GM18867 (cell line): ENCODE measurements around the gene CLPX.
"Not testable (repeated sequence)": the region's sequence is repeated elsewhere in the genome, so short reads cannot be mapped to it uniquely, and the experiment has no call there.

Source experiments
- ATAC-seq: cut with Tn5 transposase; IDR thresholded peaks from one replicate; pipeline ENCODE4 v1.9.1; 2021; ENCODE audit warnings: mild to moderate bottlenecking, moderate library complexity; ENCODE audit not compliant: unreplicated experiment

CLPX gene

DNA sequence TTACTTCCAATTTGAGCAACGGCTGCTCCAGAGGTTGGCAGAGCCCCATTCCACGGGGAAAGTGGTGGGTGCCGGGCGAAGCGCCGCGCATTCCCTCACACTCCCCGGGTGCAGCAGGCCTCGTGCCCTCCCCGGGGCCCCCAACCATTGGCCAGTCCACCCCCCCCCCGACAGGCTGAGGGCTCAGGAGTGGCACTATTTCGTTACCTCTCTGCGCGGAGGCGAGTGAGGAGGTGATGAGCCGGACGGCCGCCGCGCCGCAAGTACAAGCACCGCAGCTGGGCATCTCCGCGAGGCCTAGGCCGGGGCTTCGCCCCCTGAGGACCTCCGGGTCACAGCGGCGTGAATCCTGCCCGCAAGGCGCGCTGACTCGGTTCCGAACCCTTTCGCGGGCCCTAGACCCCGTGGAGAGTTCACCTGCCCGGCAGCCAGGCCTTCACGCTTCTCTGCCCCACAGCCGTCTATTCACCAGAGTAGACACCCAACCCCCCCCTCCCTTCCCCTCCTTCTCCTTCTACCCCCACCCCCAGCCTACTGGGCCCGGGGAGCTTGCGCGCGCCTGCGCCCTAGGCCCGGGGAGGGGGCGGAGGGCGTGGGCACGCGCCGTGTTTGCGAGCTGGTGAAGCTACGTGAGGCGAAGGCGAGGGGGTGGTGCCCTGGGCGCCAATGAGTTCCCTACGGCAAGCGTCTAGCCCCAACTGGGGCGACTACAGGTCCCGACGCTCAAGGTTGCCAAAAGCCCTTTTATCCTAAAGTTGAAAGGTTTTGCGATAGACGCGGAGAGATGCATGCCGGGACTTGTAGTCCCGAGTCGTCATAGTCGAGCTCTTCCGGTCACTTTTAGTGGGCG is at the start of gene CLPX:
Gene CLPX, minus strand, starts transcription at position 475 of the 850 bp plus-strand sequence. Its CDS starts 189 bp downstream, at position 286.
- ATAC-seq: peak; percentile 80

DNA sequence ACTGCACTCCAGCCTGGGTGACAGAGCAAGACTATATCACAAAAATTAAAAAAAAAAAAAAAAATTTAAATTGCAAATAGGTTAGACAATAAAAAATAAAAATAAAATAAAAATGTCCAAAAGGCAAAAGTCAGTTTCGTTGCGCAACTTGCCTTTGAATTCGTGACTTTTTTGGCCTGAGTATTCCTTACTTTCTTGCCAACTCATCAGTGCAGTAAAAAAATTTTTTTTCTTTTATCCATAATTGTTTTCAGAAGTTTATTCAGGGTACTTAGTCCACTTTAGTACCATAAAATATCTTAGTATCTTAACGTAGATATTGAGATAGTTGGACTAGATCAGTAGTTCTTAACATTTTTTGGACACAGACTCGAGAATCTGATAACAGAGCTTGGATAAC is 48.6 kb upstream of the CLPX start:
- ATAC-seq: no peak

DNA sequence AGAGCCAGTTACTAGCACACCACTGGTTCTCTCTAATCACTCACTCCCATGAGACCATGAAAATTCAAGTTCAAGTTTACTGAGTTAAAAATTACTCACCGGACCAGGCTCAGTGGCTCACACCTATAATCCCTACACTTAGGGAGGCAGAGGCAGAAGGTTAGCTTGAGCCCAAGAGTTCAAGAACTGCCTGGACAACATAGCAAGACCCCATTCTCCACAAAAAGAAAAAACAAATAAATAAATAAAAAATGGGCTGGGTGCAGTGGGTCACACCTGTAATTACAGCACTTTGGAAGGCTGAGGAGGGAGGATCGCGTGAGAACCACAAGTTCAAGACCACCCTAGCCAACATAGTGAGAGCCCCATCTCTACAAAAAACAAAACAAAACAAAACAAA is 47.4 kb upstream of the CLPX start:
- no peak for ATAC-seq

DNA sequence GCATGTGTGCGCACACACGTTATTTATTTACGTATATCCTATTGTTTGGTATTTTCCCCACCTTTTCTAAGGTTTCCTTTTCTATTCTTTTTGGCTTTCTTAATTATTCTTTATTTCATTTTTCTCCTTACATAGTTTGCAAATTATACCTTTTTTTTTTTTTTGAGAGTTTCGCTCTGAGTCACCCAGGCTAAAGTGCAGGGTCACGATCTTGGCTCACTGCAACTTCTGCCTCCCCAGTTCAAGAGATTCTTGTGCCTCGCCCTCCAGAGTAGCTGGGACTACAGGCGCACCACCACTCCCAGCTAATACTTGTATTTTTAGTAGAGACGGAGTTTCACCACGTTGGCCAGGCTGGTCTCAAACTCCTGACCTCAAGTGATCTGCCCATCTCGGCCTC is 46.2 kb upstream of the CLPX start:
- ATAC-seq: no peak

DNA sequence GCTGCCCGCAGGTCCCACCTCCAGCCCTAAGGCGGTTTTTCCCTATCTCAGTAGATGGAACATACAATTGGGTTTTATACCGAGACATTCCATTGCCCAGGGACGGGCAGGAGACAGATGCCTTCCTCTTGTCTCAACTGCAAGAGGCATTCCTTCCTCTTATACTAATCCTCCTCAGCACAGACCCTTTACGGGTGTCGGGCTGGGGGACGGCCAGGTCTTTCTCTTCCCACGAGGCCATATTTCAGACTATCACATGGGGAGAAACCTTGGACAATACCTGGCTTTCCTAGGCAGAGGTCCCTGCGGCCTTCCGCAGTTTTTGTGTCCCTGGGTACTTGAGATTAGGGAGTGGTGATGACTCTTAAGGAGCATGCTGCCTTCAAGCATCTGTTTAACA is 41.8 kb upstream of the CLPX start:
- ATAC-seq: not testable (repeated sequence)

DNA sequence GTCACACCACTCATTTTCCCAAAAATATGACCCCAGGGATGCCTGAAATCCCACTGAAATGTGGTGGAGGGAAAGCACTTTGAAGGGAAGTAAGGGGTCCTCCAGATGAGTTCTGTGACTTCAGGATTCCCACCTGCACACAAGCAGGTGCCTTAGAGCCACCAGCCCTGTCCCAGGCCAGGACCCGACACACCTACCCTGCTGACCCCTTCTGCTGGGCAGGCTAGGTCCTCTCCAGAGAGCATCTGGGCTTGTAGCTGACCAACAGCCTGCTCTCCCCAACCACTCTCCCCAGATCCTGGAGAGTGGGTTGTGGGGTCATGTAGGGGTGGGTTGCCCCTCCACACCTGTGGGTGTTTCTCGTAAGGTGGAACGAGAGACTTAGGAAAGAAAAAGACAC is 41.1 kb upstream of the CLPX start:
- no peak for ATAC-seq

DNA sequence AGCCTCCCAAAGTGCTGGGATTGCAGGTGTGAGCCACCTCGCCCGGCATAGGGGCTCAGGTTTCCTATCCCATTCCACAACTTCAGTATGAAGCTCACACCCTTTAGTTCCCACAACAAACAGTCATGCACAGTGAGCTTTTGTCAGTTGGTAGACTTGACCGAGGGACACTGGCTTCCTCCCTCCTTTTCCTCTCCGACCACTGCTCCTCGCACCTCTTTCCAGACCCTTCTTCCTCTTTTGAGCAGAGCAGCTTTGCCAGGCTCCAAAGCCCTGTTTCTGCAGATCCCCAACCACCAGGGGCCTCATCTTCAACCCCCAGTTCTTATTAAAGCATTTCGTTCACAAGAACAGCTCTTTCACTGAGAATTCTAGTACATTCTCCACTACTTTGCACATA is 38.9 kb upstream of the CLPX start:
- no peak for ATAC-seq

DNA sequence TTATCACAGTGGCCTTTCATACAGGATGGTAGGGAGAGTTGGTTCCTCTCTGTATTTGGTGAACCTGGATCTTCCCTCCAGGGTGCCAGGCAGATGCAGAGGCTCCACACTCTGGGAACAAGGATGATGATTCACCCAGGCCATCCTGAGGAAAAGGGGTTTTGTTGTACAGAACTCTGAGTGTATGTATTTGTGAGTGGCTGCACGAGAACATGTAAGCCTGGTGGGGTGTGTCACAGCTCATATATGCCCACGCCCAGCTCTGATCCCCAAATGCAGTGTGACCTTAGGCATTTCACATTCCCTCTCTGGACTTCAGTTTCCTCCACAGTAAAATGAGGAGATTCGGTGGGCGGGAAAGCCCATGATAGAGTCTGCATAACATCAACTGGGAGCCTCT is 37.7 kb upstream of the CLPX start:
- ATAC-seq: no peak

DNA sequence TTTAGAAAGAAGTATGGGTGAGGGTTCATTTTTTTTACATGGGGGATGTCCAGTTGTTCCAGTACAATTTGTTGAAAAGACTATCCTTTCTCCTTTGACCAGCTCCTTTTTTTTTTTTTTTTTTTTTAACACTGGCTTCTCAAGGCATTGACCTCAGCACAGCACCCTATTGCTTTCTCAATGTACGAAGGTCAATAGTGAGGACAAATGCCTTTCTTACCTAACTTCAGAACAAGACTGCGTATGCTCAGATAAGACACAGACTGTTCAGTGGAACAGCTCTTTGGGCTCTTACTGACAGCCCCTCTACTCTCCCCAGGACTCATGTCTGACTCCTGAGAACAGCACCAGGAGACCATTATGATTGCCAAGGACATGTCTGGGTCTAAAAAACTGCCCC is 36.6 kb upstream of the CLPX start:
- no peak for ATAC-seq

DNA sequence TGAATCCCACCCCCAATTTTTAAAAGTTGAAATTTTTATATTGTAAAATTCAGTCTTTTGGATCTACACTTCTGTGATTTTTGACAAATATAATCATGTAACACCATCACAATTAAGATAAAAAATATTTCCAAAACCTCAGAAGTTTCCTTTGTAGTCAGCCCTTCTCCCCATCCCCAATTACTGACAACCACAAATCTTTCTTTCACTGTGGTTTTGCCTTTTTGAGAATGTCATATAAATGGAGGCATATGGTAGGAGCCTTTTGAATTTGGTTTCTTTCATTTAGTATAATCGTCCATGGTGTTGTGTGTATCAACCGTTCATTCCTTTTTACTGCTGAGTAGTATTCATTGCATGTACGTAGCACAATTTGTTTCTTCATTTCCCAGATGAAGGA is 34.0 kb upstream of the CLPX start:
- no peak for ATAC-seq

DNA sequence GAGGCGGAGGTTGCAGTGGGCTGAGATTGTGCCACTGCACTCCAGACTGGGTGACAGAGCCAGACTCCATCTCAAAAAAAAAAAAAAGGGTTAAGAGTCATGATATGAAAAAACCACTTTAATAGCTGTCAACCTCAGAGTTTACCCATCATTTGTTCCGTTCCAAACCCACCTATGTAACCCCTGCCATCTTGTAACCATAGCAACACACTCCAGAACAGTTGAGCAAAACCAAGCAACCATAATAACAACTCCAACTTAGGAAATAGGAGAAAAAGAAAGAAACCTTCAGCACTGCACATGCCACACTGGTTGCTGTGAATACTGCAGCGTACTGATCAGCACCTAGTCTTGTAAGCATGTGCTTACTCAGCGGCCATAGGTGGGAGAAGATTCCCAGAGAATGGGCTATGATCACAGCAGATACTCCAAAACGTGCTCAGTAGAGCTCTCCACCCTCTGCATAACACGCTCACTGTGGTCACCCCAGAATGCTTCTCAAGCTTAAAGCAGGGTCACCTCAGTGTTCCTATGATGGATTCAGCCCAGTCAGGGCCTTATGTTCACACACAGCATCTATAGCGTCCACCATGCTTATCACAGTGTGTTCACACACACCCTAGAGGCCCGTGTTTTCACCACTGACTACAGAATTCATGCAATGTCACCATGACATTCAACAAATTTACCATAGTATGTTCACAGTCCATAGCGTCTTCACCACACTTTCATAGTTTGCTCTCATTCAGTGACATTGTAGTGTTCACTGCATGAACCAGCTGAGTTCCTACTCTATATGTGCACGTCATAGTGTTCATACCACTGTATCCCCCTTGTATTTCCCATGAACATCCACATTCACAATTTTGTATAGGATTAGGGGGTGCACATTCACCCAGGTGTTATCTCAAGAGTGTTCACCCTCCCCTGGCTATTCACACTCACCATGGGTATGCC is 32.7 kb upstream of the CLPX start:
- ATAC-seq: no peak

DNA sequence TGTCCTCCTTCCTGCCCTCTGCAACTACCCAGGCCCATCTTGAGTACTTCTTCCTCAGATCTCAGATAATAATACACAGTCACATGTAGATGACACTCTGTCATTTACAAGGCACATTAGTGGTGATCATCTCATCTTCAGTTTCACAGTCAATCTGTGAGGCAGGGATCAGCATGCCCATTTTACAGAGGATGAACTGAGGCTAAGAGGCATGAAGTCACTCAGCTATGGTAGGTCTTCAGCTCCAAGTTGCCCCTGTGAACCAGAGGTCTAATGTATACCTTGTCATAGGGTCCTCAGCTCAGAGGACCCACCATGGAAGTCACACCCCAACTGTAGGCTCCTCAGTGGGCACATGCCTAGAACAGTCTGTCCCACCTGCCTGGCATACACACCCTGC is 30.4 kb upstream of the CLPX start:
- no peak for ATAC-seq

DNA sequence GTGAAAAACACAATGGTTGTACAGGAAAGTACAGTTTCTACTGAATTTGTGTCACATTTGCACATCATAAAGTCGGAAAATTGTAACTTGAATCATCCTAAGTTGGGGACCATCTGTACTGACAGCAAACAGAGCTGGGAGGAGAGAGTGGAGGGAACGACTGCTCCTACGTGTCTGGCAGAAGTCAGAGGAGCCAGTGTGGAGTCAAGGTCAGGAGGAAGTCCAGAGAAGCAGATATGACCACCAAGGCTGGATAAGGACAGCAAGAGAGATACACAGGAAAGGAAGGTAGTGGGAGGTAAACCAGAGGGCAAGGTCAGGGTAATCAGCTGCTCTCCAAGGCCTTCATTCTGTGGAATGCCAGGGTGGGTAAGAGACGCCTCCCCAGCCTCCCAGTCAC is 28.9 kb upstream of the CLPX start:
- ATAC-seq: no peak

DNA sequence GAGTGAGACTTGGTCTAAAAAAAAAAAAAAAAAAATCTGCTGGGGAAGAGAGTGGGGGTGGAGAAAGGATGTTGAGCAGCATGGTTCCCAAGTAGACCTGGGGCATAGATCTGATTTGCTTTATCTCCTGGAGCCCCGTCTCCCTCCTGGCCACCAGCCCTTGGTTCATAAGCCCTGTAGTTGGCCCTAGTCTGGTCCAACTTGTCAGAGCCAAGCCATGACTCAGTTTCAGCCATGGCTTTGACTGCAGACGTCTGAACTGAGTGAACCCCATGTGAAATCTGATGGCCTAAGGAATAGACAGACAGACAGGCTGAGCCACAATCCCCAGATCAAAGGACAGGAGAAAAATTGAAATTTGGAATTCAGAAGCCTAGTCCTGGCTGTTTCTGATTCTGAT is 28.1 kb upstream of the CLPX start:
- no peak for ATAC-seq

DNA sequence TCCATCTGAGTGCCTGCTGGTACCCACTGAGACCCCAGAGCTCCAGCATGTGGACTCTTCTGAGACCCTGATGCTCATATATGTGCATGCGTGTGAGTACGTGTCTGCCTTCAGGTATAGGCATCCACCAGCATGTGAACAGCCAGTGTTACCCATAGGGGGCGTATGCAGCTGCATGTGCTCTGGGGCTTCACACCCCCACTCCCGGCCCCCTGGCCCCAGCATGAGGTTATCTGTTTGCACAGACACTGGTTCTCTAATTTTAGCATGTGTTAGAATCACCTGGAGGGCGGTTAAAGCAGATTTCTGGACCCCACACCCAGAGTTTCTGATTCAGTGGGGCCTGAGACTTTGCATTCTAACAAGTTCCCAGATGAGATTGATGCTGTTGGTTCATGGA is 27.0 kb upstream of the CLPX start:
- no peak for ATAC-seq

DNA sequence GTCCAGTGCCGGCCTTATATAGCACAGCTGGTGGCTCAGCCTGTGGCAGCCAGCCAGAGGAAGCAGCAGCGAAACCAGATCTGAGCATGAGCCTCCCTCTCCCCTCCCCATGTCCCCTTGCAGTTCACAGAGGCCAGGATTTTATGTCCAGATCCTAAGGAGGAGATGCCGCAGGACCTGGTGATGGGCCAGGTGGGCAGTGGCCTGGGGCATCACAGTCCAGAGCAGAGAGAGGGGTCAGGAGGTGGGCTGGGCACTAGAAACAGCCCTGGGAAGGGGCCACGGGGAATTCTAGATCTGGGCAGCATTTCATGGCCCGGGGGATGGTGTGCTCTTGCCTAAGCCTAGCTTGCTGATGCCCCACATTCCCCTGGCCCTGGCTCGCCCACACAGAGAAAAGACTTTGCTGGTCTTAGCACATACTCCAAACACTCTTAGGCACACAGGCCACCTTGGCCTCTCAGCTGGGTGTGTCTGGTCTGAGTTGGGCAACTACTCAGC is 26.4 kb upstream of the CLPX start:
- ATAC-seq: no peak

DNA sequence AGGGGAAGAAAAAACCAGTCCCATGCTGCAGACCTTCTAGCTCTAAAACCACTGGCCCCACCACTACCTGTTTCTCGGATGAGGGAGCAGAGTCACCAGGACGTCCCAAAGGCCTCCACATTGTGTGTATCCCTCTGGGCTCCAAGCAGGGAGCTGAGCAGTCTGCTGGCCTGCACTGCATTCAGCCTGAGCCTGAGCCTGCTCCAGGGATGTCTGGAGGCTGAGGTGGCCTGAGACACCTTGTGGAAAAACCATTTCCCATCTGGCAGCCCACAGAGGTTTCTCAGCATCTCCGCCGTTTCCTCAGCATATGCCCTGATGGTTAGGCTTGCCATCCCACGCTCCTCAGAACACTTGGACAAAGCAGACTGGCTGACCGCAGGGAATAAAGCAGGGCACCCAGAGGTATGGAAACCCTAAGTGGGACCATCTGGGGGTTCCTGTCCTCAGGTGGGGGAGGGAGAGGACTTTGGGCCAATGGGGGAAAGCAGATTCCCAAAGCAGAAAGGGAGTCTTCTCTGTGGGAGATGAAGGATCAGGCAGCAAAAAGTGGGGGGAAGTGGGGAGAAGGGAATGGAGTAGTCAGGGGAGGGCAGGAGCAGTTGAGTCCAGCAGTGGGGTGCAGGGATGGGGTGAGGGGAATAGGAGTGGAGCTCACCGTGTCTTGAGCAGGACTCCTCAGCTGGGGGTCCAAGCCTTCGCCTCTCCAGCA is 25.8 kb upstream of the CLPX start, which contains the start of gene CILP:
Gene CILP, minus strand, starts transcription at position 704 of the 712 bp plus-strand sequence. CDS start 1,718 bp downstream, outside the sequence.
- ATAC-seq: no peak

DNA sequence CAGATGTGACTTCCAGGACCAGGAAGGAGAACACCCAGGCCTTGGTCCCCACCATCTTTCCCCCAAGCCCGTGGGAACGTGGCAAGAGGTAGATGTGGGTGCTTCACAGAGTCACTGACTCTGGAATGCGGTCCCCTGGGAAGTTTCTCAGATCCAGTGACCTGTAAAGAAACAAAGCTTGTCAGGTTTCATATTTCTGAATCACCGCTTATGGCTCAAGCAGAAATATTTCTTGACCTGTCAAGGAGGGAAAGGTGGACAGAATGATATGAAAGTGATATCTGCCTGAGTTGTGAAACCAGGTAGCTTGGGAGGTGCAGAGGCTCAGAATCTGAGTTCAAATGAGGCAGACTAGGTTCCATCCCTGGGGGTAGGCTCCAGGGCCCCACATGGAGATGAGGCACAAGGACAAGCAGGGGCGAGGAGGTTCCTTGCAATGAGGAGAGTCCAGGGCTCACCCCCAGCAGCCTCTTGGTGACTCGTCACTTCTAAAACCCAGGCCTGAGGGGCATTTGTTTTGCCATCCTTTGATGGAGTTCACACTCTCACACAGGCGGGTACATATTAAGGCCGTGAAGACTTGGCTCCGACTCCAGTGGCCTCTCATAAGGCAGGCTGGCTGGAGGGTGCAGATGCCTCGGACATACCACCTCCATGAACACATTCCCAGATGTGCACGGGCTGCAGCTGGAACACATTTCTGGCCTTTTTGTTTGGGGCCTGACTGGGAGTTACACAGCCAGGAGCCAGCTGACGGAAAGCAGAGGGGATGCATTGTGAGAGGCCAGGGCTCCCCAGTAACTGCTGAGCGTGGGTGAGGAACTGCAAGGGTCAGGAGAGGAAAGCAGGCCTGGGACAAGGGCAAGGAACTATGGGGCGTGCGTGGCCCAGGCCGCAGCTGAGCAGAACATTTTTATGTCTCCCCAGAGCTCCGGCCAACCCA is 24.8 kb upstream of the CLPX start:
- no peak for ATAC-seq

DNA sequence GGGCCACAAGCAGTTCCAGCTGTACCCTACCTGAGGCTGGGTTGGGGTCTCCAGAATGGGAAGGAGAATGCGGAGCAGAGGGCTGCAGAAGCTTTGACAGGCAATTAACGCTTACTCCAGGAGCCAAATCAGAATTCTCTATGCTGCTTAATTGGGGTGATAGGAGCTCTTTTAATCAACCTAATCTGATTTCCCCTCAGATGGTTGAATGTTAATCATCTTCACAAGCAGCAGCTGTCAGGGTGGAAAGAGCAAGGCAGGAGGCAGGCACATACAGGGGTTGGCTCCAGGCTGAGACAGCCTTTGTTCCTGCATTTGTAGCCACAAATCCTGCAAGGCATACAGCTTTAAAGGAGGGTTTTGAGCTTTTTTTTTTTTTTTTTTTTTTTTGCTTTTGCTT is 23.5 kb upstream of the CLPX start:
- no peak for ATAC-seq
